ENCODE results near the gene PSMD14.

- no peak for TF ChIP-seq POLR2AphosphoS5 (IDR thresholded peaks at IDR 0.05)
- TF ChIP-seq CTCF (IDR thresholded peaks at IDR 0.05; ENCODE audit: poor library complexity, severe bottlenecking): no peak
- no peak for TF ChIP-seq EP300 (conservative IDR thresholded peaks at IDR 0.05; ENCODE audit: poor library complexity, severe bottlenecking)
Observed at GRCh38 chr2:161434118-161434517, 125.9 kb downstream of the PSMD14 start.

Data from neural cell (in vitro differentiated cells).